ENCODE measurements around the gene PUS1.

Gene PUS1

DNA sequence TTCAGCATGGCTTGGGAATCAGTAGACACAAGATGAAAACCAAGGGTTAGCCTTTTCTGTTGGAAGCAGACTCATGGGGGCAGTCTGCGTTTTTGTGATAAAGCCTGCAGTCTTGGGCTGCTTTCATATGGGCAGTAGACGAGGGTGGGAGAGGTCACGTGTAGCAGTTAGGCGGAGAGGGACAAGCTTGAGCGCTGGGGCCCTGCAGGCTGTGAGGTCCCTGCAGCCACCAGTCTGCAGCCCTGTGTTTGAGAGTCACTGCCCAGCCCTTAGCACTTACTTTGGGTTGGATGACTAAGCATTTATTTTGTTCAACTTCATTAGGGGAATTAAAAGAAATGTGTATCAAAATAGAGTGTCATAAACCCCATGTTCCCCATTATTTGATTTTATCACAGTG lies 57.8 kb downstream of the PUS1 start:
- ATAC-seq: no peak
- TF ChIP-seq TCF4 (CRISPR knock-in tag; IDR thresholded peaks at IDR 0.05; ENCODE audit: borderline replicate concordance) (no peak), ZNF8 (CRISPR knock-in tag; IDR thresholded peaks at IDR 0.05) (no peak), BACH2 (CRISPR knock-in tag; IDR thresholded peaks at IDR 0.05; ENCODE audit: borderline replicate concordance) (no peak), ARNTL (CRISPR knock-in tag; IDR thresholded peaks at IDR 0.05; ENCODE audit: borderline replicate concordance, low read depth) (no peak), ESRRG (CRISPR knock-in tag; IDR thresholded peaks at IDR 0.05) (no peak), ZC3H10 (CRISPR knock-in tag; IDR thresholded peaks at IDR 0.05) (no peak), SNAI2 (CRISPR knock-in tag; IDR thresholded peaks at IDR 0.05) (no peak), ZFP30 (CRISPR knock-in tag; IDR thresholded peaks at IDR 0.05) (no peak), TOX (CRISPR knock-in tag; IDR thresholded peaks at IDR 0.05; ENCODE audit: borderline replicate concordance) (no peak), ISL1 (CRISPR knock-in tag; IDR thresholded peaks at IDR 0.05) (no peak), ZFP3 (CRISPR knock-in tag; IDR thresholded peaks at IDR 0.05) (no peak), CSDC2 (CRISPR knock-in tag; IDR thresholded peaks at IDR 0.05) (no peak), GLIS3 (CRISPR knock-in tag; IDR thresholded peaks at IDR 0.05) (no peak)
- TF ChIP-seq, protein P1, sequence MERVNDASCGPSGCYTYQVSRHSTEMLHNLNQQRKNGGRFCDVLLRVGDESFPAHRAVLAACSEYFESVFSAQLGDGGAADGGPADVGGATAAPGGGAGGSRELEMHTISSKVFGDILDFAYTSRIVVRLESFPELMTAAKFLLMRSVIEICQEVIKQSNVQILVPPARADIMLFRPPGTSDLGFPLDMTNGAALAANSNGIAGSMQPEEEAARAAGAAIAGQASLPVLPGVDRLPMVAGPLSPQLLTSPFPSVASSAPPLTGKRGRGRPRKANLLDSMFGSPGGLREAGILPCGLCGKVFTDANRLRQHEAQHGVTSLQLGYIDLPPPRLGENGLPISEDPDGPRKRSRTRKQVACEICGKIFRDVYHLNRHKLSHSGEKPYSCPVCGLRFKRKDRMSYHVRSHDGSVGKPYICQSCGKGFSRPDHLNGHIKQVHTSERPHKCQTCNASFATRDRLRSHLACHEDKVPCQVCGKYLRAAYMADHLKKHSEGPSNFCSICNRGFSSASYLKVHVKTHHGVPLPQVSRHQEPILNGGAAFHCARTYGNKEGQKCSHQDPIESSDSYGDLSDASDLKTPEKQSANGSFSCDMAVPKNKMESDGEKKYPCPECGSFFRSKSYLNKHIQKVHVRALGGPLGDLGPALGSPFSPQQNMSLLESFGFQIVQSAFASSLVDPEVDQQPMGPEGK (CRISPR knock-in tag; IDR thresholded peaks at IDR 0.05; ENCODE audit: borderline replicate concordance): no peak
- TF ChIP-seq, protein P2, sequence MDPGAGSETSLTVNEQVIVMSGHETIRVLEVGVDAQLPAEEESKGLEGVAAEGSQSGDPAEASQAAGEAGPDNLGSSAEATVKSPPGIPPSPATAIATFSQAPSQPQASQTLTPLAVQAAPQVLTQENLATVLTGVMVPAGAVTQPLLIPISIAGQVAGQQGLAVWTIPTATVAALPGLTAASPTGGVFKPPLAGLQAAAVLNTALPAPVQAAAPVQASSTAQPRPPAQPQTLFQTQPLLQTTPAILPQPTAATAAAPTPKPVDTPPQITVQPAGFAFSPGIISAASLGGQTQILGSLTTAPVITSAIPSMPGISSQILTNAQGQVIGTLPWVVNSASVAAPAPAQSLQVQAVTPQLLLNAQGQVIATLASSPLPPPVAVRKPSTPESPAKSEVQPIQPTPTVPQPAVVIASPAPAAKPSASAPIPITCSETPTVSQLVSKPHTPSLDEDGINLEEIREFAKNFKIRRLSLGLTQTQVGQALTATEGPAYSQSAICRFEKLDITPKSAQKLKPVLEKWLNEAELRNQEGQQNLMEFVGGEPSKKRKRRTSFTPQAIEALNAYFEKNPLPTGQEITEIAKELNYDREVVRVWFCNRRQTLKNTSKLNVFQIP (CRISPR knock-in tag; IDR thresholded peaks at IDR 0.05; ENCODE audit: borderline replicate concordance, low read depth): no peak
- TF ChIP-seq, protein P3, sequence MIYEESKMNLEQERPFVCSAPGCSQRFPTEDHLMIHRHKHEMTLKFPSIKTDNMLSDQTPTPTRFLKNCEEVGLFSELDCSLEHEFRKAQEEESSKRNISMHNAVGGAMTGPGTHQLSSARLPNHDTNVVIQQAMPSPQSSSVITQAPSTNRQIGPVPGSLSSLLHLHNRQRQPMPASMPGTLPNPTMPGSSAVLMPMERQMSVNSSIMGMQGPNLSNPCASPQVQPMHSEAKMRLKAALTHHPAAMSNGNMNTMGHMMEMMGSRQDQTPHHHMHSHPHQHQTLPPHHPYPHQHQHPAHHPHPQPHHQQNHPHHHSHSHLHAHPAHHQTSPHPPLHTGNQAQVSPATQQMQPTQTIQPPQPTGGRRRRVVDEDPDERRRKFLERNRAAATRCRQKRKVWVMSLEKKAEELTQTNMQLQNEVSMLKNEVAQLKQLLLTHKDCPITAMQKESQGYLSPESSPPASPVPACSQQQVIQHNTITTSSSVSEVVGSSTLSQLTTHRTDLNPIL (CRISPR knock-in tag; IDR thresholded peaks at IDR 0.05; ENCODE audit: low read depth): no peak

DNA sequence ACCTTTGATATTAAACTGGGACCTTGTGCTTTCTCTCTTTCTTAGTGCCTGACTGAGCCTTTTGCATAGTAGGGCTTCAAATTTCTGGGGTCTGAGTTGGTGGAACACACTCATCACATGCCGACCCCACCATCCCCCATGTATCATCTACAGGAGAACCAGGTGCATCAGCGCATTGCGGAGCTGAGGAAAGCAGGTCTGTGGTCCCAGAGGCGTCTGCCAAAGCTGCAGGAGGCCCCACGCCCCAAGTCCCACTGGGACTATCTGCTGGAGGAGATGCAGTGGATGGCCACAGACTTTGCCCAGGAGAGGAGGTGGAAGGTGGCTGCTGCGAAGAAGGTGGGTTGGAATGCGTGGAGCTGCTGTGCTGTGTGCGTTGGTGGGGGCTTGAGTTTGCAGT lies 58.5 kb downstream of the PUS1 start:
- no peak for ATAC-seq
- TF ChIP-seq TCF4 (CRISPR knock-in tag; IDR thresholded peaks at IDR 0.05; ENCODE audit: borderline replicate concordance) (no peak), ESRRG (CRISPR knock-in tag; IDR thresholded peaks at IDR 0.05) (no peak), ZNF8 (CRISPR knock-in tag; IDR thresholded peaks at IDR 0.05) (no peak), ARNTL (CRISPR knock-in tag; IDR thresholded peaks at IDR 0.05; ENCODE audit: borderline replicate concordance, low read depth) (no peak), ZFP30 (CRISPR knock-in tag; IDR thresholded peaks at IDR 0.05) (no peak), ISL1 (CRISPR knock-in tag; IDR thresholded peaks at IDR 0.05) (no peak), ZFP3 (CRISPR knock-in tag; IDR thresholded peaks at IDR 0.05) (no peak), PPARA (CRISPR knock-in tag; IDR thresholded peaks at IDR 0.05; ENCODE audit: borderline replicate concordance) (no peak), RARB (CRISPR knock-in tag; IDR thresholded peaks at IDR 0.05) (no peak)
- TF ChIP-seq, protein P2 (CRISPR knock-in tag; IDR thresholded peaks at IDR 0.05; ENCODE audit: borderline replicate concordance, low read depth): no peak
- TF ChIP-seq, protein P1 (CRISPR knock-in tag; IDR thresholded peaks at IDR 0.05; ENCODE audit: borderline replicate concordance): no peak
- TF ChIP-seq, protein P4, sequence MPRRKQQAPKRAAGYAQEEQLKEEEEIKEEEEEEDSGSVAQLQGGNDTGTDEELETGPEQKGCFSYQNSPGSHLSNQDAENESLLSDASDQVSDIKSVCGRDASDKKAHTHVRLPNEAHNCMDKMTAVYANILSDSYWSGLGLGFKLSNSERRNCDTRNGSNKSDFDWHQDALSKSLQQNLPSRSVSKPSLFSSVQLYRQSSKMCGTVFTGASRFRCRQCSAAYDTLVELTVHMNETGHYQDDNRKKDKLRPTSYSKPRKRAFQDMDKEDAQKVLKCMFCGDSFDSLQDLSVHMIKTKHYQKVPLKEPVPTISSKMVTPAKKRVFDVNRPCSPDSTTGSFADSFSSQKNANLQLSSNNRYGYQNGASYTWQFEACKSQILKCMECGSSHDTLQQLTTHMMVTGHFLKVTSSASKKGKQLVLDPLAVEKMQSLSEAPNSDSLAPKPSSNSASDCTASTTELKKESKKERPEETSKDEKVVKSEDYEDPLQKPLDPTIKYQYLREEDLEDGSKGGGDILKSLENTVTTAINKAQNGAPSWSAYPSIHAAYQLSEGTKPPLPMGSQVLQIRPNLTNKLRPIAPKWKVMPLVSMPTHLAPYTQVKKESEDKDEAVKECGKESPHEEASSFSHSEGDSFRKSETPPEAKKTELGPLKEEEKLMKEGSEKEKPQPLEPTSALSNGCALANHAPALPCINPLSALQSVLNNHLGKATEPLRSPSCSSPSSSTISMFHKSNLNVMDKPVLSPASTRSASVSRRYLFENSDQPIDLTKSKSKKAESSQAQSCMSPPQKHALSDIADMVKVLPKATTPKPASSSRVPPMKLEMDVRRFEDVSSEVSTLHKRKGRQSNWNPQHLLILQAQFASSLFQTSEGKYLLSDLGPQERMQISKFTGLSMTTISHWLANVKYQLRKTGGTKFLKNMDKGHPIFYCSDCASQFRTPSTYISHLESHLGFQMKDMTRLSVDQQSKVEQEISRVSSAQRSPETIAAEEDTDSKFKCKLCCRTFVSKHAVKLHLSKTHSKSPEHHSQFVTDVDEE (CRISPR knock-in tag; IDR thresholded peaks at IDR 0.05): no peak
